AG10803 (cell line): ENCODE data around the gene XRCC3.

Experiments
- DNase-seq: peaks from one replicate; pipeline ENCODE4 v3.0.0; 2010; ENCODE audit warnings: low read depth
- H3K4me3 ChIP-seq: 2 replicates; pipeline ENCODE4 v1.5.1; 2011; ENCODE audit warnings: mild to moderate bottlenecking, low read length, control low read depth
- TF ChIP-seq, protein P1 (sequence below): conservative IDR thresholded peaks from 2 replicates; pipeline ENCODE4 v1.5.1; 2011; ENCODE audit warnings: mild to moderate bottlenecking, low read length, control low read depth, inconsistent platforms

The XRCC3 gene

DNA sequence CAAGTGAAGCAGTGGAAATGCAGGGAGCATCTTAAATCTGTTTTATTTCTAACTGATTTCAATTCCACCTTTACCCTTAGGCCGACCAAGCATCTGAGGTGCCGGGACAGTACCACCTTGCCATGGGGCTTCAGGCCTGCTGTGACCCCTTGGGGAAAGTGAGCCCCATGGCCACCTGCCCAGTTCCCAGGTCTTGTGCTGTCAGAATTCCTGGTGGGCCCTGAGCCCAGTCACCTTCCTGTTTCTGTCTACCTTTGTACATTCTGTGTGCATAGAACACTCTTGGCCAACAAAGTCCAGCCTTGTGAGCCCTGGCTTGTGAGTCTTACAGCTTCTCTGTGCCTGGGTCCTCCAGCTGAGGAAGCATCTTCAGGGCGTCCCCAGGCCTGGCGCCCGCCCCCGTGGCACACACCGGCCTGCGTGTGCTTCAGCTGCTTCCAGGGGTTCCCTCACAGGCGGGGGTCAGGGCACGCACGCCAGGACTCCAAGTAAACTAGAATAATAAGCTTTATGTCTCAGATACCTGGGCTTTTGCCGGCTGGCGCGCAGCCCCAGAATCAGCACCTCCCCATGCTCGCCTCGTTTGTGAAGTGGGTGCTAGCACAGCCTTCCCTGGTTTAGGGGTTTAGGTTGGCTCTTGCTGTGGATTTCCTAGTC lies 10.6 kb upstream of the XRCC3 start:
- TF ChIP-seq, protein P1, sequence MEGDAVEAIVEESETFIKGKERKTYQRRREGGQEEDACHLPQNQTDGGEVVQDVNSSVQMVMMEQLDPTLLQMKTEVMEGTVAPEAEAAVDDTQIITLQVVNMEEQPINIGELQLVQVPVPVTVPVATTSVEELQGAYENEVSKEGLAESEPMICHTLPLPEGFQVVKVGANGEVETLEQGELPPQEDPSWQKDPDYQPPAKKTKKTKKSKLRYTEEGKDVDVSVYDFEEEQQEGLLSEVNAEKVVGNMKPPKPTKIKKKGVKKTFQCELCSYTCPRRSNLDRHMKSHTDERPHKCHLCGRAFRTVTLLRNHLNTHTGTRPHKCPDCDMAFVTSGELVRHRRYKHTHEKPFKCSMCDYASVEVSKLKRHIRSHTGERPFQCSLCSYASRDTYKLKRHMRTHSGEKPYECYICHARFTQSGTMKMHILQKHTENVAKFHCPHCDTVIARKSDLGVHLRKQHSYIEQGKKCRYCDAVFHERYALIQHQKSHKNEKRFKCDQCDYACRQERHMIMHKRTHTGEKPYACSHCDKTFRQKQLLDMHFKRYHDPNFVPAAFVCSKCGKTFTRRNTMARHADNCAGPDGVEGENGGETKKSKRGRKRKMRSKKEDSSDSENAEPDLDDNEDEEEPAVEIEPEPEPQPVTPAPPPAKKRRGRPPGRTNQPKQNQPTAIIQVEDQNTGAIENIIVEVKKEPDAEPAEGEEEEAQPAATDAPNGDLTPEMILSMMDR = no peak
- DNase-seq = no peak
- H3K4me3 ChIP-seq = no peak overlapping the region

DNA sequence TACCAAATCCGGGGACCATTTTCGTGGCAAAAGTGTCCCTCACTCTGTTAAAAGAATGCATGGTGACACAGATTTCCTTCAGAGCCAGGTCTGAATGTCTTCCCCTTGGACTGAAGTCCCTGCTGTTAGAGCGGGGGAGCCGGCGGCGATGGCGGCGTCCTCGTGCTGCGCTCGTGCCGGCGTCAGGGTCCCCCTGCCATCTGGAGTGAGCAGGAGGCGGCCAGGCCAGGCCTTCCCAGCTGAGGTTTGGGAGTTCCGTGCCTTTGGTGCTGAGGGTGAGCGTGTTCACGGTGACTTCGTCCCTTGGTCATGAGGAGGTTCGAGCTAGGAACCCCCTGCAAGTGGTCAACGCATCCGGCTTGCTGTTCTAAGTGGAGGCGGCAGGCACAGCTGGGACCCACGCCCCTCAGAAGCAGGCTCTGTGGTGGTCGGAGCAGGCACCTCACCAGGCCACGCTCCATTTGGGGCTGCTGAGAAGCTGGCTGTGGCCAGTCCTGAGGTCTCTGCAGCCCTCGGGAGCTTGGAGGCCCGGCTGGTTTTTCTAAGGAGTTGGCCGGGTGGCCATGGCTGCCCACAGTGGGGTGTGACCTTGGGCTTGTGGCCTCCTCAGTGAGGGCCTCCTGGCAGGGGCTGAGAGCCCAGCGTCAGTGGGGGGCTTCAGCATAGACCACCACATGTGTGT lies 9.9 kb upstream of the XRCC3 start:
- TF ChIP-seq, protein P1 = no peak
- no peak overlapping the region for H3K4me3 ChIP-seq
- no peak for DNase-seq

DNA sequence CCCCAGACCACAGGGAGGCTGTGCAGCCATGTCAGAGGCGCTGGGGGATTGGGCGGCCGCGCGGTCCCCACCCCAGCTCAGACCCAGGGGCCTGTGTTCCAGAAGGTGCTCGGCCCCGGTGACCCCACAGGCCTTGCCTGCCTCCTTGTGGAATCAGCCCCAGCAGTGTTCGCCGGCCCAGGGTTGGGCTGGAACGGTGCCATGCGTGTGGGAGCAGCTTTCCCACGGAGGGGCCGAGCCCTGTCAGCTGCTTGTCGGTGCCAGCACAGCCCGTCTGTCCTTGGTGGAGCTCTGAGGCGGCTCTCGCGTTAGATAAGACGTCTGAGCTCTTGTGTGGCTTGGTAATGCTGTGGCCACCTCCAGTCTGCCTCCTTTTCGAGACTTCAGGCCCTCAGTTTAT lies 8.9 kb upstream of the XRCC3 start:
- peak; percentile 46 for DNase-seq
- TF ChIP-seq, protein P1 = no peak
- H3K4me3 ChIP-seq = no peak overlapping the region

DNA sequence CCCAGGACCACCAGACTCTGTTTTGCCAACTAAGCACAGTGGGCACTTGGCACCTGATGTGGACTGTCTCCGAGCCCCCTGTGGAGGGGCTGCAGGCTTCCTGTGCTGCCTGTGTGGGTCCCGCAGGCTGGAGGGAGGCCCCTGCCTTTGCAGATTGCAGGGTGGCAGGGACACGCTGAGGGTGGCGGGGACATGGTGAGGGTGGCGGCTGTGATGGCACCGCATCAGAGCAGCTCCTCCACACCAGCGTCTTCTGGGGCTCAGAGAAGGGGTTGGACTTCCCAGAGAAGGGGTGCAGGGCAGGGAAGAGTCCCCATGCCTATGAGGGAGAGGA lies 8.5 kb upstream of the XRCC3 start:
- DNase-seq = no peak
- TF ChIP-seq, protein P1 = no peak
- H3K4me3 ChIP-seq = no peak overlapping the region

- DNase-seq = no peak
These were observed 6.3 kb upstream of the XRCC3 start for GRCh38 chr14:103721334-103722120.

DNA sequence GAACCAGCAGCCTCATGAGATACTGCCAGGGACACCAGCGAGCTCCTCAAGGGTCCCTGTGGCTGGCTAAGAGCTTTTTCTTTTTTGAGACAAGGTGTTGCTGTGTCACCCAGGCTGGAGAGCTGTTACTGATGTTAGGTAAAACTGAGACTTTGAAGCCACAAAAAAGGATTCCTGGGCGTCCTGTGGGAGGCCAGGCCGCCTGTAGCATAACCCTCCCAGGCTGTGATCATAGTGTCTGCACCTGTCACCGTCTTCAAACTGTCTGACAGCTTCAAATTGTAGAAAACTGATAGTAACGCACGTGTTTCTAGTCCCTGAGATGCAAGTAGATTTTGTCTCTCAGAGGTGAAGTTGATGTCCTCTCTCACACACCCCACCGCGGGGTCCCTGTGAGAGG lies 4.5 kb upstream of the XRCC3 start:
- H3K4me3 ChIP-seq = no peak overlapping the region
- DNase-seq = no peak
- TF ChIP-seq, protein P1 = no peak

More at GRCh38 chr14:103721334-103722120, 6.3 kb upstream of the XRCC3 start:
- no peak overlapping the region for H3K4me3 ChIP-seq
- TF ChIP-seq, protein P1 = no peak
